ENCODE results near the gene TSPAN14. TPM values are rescaled to one million over a fixed set of nuclear protein-coding genes. Genes with fewer than 3 reads are reported as not detected.

The TSPAN14 gene
- total and polyA plus RNA-seq, 10 of the 15 experiments (the other 5 are each of a cell fraction or from before 2014, with no cell fraction given), result 2.5 to 31.7 (median 17.9) TPM

DNA sequence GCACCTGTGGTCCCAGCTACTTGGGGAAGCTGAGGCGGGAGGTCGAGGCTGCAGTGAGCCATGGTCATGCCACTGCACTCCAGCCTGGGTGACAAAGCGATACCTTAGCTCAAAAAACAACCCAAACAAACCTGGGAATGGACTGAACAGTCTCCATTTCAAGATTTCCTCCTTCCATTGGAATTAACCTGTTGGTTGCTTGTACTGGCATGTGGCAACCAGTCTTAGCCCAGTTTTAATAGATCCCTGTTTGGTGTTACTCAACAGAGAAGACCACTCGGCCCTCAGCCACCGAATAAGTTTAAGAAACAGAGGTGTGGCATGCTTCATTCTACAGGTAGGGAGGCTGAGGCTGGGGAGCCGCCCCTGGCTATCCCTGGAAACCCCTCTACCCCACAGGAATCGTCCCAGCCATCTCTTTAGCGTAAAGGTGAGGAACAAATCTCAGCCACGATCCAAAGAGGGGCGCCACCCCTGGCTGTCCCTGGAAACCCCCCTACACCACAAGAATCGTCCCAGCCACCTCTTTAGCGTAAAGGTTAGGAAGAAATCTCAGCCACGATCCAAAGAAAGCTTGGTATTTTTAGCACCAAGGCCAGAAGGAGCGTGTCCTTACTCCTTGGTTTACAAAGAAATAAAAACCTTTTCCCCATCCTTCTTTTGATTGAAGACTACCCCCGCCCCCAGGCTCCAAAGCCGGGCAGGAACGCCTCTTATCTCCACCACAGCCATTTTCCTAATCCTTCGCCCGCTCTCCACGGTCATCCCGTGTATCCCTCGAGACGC is 861 bp upstream of the TSPAN14 start:
- Histone ChIP-seq H2AFZ (ENCODE audit: control insufficient read depth, low read depth, low read length) (peak overlapping the region; percentile 65), H3K9ac (ENCODE audit: control insufficient read depth, insufficient read depth, low read length) (peak overlapping the region; percentile 59; the same call in 1 of the 2 replicates), H3K4me3 (no peak overlapping the region), H4K20me1 (ENCODE audit: control insufficient read depth, insufficient read depth) (no peaks in the 10 kb centered on the region), H3K4me1 (ENCODE audit: control insufficient read depth, insufficient read depth, low read length) (peaks cover 43% of the 10 kb centered on the region), H3K36me3 (ENCODE audit: control insufficient read depth in 2 of 2, insufficient read depth in 2 of 2, low read length in 1 of 2) (no peaks in the 10 kb centered on the region), H3K27me3 (replicated peaks in 1 of 2; ENCODE audit: control insufficient read depth in 2 of 2, insufficient read depth in 2 of 2, low read length in 1 of 2) (no peaks in the 10 kb centered on the region), H3K4me2 (ENCODE audit: control insufficient read depth, insufficient read depth) (peak overlapping the region; percentile 81; the same call in 1 of the 2 replicates), H3K79me2 (ENCODE audit: control insufficient read depth, insufficient read depth, low read length) (peaks cover 33% of the 10 kb centered on the region), H3K27ac (ENCODE audit: control insufficient read depth, insufficient read depth) (no peak overlapping the region), H3K9me3 (replicated peaks; ENCODE audit: control insufficient read depth, insufficient read depth, low read length) (peaks cover 3% of the 10 kb centered on the region; the same call in 1 of the 3 replicates)
- intact Hi-C loops (cut with micrococcal nuclease; ENCODE audit: unreplicated experiment) (loop anchor here (10.0 kb wide), 1 partner anchor 652 kb away; no protein-coding TSS in a partner anchor), in situ Hi-C loops (cut with MboI) (no loop called here)
- ChIA-PET POLR2A (interaction anchor here (0.6 to 9.6 kb wide), 7 partner anchors 17 to 261 kb away, joined by 3 to 190 read pairs (median 3); no protein-coding TSS in a partner anchor), RAD21 (ENCODE audit: unreplicated experiment) (interaction anchor here (0.7 to 12.4 kb wide), 9 partner anchors 9 to 51 kb away, joined by 3 to 432 read pairs (median 4); no protein-coding TSS in a partner anchor), CTCF (interaction anchor here (0.6 to 21.3 kb wide), 9 partner anchors 9 to 185 kb away, joined by 3 to 852 read pairs (median 5); no protein-coding TSS in a partner anchor), SMC1A (ENCODE audit: uncharacterized antibody, unreplicated experiment) (interaction anchor here (0.9 to 36.0 kb wide), 7 partner anchors 9 to 97 kb away, joined by 3 to 1038 read pairs (median 5); no protein-coding TSS in a partner anchor)
- DNase-seq (ENCODE audit: low read depth, low spot score), result no peak
- BruUV-seq (replicated peaks), result TSS peak; percentile 75
- no peak for FAIRE-seq
- WGBS (ENCODE audit: insufficient coverage, insufficient replicate concordance, low lambda C conversion rate, missing lambda C conversion rate), result 48% methylated on average over 23 of the region's 23 CpGs
- ATAC-seq, result no peak
- TF ChIP-seq BRCA1 (IDR thresholded peaks at IDR 0.05; ENCODE audit: low read depth, low read length), result no peak
- peak; percentile 38; the same call in 1 of the 2 replicates for TF ChIP-seq IKZF1 (conservative IDR thresholded peaks at IDR 0.05)
- no peak for TF ChIP-seq RAD51 (IDR thresholded peaks at IDR 0.05)
- TF ChIP-seq LARP7 (IDR thresholded peaks at IDR 0.05), result no peak
- TF ChIP-seq CHD1 (IDR thresholded peaks at IDR 0.05; ENCODE audit: low read depth, low read length), result no peak
- no peak for TF ChIP-seq NR2C1 (IDR thresholded peaks at IDR 0.05)
- no peak for TF ChIP-seq MLLT1 (IDR thresholded peaks at IDR 0.05)
- TF ChIP-seq POLR2AphosphoS5 (IDR thresholded peaks at IDR 0.05; ENCODE audit: low read length), result no peak
- no peak for TF ChIP-seq EGR1 (IDR thresholded peaks at IDR 0.05; ENCODE audit: borderline replicate concordance in 1 of 2, low read depth in 2 of 2, low read length in 2 of 2)
- TF ChIP-seq CBFB (IDR thresholded peaks at IDR 0.05; ENCODE audit: low read depth), result no peak
- TF ChIP-seq IRF5 (IDR thresholded peaks at IDR 0.05; ENCODE audit: borderline replicate concordance), result no peak
- no peak for TF ChIP-seq ATF3 (IDR thresholded peaks at IDR 0.05; ENCODE audit: borderline replicate concordance, extremely low read depth, low read depth, low read length)
- TF ChIP-seq SREBF1 (IDR thresholded peaks at IDR 0.05; ENCODE audit: low read length), result no peak
- TF ChIP-seq, protein P1, sequence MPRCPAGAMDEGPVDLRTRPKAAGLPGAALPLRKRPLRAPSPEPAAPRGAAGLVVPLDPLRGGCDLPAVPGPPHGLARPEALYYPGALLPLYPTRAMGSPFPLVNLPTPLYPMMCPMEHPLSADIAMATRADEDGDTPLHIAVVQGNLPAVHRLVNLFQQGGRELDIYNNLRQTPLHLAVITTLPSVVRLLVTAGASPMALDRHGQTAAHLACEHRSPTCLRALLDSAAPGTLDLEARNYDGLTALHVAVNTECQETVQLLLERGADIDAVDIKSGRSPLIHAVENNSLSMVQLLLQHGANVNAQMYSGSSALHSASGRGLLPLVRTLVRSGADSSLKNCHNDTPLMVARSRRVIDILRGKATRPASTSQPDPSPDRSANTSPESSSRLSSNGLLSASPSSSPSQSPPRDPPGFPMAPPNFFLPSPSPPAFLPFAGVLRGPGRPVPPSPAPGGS (IDR thresholded peaks at IDR 0.05; ENCODE audit: borderline replicate concordance, insufficient read depth, low read depth, low read length, poor library complexity, severe bottlenecking), result no peak
- TF ChIP-seq BHLHE40 (IDR thresholded peaks at IDR 0.05; ENCODE audit: borderline replicate concordance in 1 of 2, low read depth in 2 of 2, low read length in 1 of 2), result no peak
- no peak for TF ChIP-seq SIX5 (IDR thresholded peaks at IDR 0.05; ENCODE audit: low read depth, low read length, severe bottlenecking)
- no peak for TF ChIP-seq POLR2AphosphoS2 (IDR thresholded peaks at IDR 0.05; ENCODE audit: low read depth, low read length)
- TF ChIP-seq IKZF2 (IDR thresholded peaks at IDR 0.05), result peak; percentile 21 to 38; a peak in 3 of 4 replicates
- no peak for TF ChIP-seq HDGF (IDR thresholded peaks at IDR 0.05)
